Stimulated activated CD4-positive, alpha-beta T cell treated with anti-CD3 and anti-CD28 coated beads, Interleukin-12 subunit alpha, Interleukin-12 subunit beta, amount 100 ng/mL, for 4 hours (primary cell): ENCODE data around the gene XRCC2.

Experiments used
- DNase-seq: peaks from one replicate; pipeline ENCODE4 v3.0.0-alpha.2; 2020

XRCC2 gene

GRCh38 chr7:152608656-152609055 lies 67.3 kb downstream of the XRCC2 start:
- DNase-seq: no peak

GRCh38 chr7:152608208-152608607 lies 67.7 kb downstream of the XRCC2 start:
- no peak for DNase-seq

GRCh38 chr7:152607007-152607406 lies 68.9 kb downstream of the XRCC2 start:
- no peak for DNase-seq

DNA sequence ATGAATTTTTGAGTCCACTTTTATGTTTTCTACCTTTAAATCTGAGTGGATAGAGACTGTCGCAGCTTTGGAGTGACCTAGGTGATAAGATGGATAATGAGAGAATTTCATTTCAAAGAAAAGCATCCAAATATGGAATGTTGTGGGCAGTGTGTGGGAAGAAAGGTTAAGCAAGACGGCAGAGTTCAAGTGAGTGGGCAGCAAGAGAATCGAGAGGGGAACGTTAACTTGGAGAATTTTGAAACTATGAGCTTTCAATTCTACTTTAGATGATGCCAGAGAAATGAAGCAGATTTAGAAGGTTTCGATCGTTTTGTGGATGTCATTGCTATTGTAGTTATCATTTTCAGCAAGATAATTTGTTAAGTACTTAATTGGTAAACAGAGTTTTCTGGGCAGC lies 73.0 kb downstream of the XRCC2 start:
- DNase-seq: no peak

- DNase-seq: no peak
Observed at GRCh38 chr7:152601305-152601798, 74.6 kb downstream of the XRCC2 start.

DNA sequence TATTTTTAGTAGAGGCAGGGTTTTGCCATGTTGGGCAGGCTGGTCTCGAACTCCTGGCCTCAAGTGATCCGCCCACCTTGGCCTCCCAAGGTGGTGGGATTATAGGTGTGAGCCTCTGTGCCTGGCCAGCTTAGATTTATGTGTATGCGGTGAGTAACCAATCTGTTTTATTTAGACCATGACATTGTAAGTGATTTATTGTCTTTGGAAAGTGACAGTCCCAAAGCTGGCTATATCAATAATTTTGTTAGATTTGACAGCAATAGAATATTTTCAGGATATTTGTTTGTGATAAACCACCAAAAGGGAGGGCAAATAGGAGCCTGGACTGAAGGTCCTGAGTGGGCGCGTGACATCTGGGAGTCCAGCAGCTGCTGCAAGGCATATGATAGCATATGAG lies 75.7 kb downstream of the XRCC2 start:
- DNase-seq: no peak

GRCh38 chr7:152597507-152597906 lies 78.4 kb downstream of the XRCC2 start:
- no peak for DNase-seq

DNA sequence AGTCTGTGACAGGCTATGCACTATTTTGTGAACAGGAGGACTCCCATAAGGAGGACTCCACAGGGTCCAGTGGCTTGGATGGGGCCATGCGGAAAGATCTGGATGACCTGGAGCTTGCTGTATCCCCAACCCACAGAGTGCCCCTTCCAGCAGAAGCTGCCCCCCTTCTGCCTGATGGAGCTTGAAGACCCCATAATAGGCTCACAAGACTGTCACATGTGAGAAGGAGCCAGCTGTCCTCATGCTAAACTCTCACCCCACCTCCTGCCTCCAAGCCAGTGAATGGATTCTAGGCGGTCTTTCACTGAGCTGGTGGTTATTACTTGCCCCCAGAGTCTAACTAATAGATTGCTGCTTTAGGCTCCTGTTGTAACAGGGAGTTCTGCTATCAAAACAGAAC lies 79.1 kb downstream of the XRCC2 start:
- DNase-seq: no peak
